Right lobe of liver (tissue), 6 donors: ENCODE data around the gene UBE2B. TPM values are rescaled to one million over a fixed set of nuclear protein-coding genes. Genes with fewer than 3 reads are reported as not detected.
A peak's percentile ranks its signal among the peaks of the same experiment; 100 is the strongest.

Experiments
- ATAC-seq, 4 donors: fragments of 200-7000 bp; cut with Tn5 transposase; one replicate each; pipeline ENCODE4 v1.9.1; 2020; ENCODE audit warnings: mild to moderate bottlenecking in 4 of 4, moderate library complexity in 4 of 4
- DNase-seq, 3 donors: peaks; one replicate each; pipeline ENCODE4 v3.0.0-alpha.2; 2020
- H3K27ac ChIP-seq, 3 donors: fragments of 200-600 bp; one replicate each; pipeline ENCODE4 v1.8.0; 2022
- H3K27me3 ChIP-seq, 2 donors: fragments of 200-600 bp; one replicate each; pipeline ENCODE4 v1.8.0; 2022
- H3K36me3 ChIP-seq, 4 donors: fragments of 200-600 bp; sonication (generic) in 1 of 4; one replicate each; pipeline versions ENCODE4 v1.5.1 to v1.8.0; 2017 to 2022; ENCODE audit warnings: control low read depth in 1 of 4
- H3K4me1 ChIP-seq, 4 donors: fragments of 200-600 bp; sonication (generic) in 1 of 4; one replicate each; pipeline versions ENCODE4 v1.5.1 to v1.8.0; 2017 to 2022; ENCODE audit warnings: control low read depth in 1 of 4
- H3K4me3 ChIP-seq, 3 donors: fragments of 200-600 bp; one replicate each; pipeline ENCODE4 v1.8.0; 2022
- H3K9me3 ChIP-seq, 4 donors: fragments of 200-600 bp; sonication (generic) in 1 of 4; one replicate each; pipeline versions ENCODE4 v1.5.1 to v1.8.0; 2017 to 2022; ENCODE audit warnings: control low read depth in 1 of 4
- CTCF ChIP-seq, 4 donors: fragments of 200-600 bp in 3 of 4; fragments of 450-650 bp in 1 of 4; IDR thresholded peaks; one replicate each; pipeline versions ENCODE4 v1.5.1 to v1.8.0; 2016 to 2022; ENCODE audit warnings: antibody characterized with exemption in 4 of 4, mild to moderate bottlenecking in 2 of 4
- POLR2A ChIP-seq: fragments of 450-650 bp; IDR thresholded peaks from one replicate; pipeline ENCODE4 v1.6.1; 2017; ENCODE audit warnings: antibody characterized with exemption, mild to moderate bottlenecking
- WGBS: methylation state at CpG from one replicate; pipeline ENCODE4 v1.1.6; 2018; ENCODE audit warnings: low coverage, low lambda C conversion rate; ENCODE audit not compliant: insufficient coverage; ENCODE audit errors: missing lambda C conversion rate; 5-methylcytosine and 5-hydroxymethylcytosine counted together
- intact Hi-C, 2 donors: fragments of 100-400 bp; cut with DNase I; formaldehyde crosslinking; loops; one replicate each; pipeline versions ENCODE4 v1.11.2 to v1.14.1; 2022
- total RNA-seq, 6 experiments: library from RNA; depleted of rRNA in 2 of 6; stranded (reverse); fragments of >200 nt in 2 of 6; fragmentation: NEBNext Ultra II Directional in 3 of 6; extraction: Animal tissue kit (Norgen Biotek cat#: 25700) in 3 of 6; gene quantifications; one replicate each; pipeline versions ENCODE4 v1.1.0 to v1.2.4, GENCODE V29; 2016 to 2023
- donor health status: DM: no; HTN: yes; CAD: no.
- donor health status: DM: no; HTN: no; CAD: no.
- donor health status: DM: no; HTN: no; CAD: no.
- donor health status: DM: no; HTN: yes; CAD: no.
- donor health status: DM: no; HTN: yes; CAD: no.

Gene UBE2B
- total RNA-seq, 6 experiments from 2014 or later = 23.4 to 56.2 (median 37.9) TPM

GRCh38 chr5:134427540-134428041, 56.2 kb downstream of the UBE2B start:
- 77% methylated on average over 4 of the region's 9 CpGs for whole genome bisulfite sequencing
- no peak for TF ChIP-seq POLR2A
- intact Hi-C loops = no loop called here
- H3K27ac ChIP-seq = no peak overlapping the region
- no peaks in the 10 kb centered on the region for H3K27me3 ChIP-seq
- no peak for ATAC-seq
- no peak overlapping the region for H3K4me3 ChIP-seq
- H3K4me1 ChIP-seq = no peaks in the 10 kb centered on the region
- no peaks in the 10 kb centered on the region for H3K9me3 ChIP-seq
- no peaks in the 10 kb centered on the region for H3K36me3 ChIP-seq
- no peak for DNase-seq

DNA sequence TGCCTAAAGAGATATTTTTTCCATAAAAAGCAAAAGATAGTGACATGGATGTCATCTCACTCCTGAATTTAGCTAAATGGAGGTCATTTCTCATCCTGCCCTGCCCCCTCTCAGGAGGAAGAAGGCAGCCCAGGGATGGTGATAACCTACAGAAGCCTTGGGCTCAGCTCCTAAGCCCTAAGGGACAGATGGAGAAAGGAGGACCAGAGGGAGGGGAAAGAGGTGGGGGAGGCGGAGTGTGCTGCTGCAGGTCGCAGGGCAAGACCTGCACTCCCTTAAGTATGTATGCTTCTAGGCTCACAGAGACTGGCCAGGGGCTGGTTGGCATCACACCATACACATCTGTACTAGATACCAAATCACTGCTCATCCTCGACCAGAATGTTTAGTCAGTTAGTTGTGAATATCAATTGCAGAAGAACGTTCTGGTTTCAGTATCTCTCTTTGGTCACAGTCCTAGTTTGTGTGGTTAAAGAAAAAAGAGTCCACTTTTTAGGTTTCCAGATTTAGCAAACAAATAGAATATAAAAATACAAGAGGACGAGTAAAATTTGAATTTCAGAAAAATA, 58.7 kb downstream of the UBE2B start:
- intact Hi-C loops = loop anchor here in 1 of 2 donors (5.0 kb wide), 1 partner anchor 37 kb away; no protein-coding TSS in a partner anchor
- no peak overlapping the region for H3K4me3 ChIP-seq
- no peak for TF ChIP-seq POLR2A
- TF ChIP-seq CTCF (IDR thresholded peaks at IDR 0.05) = no peak
- ATAC-seq = no peak
- H3K4me1 ChIP-seq = no peaks in the 10 kb centered on the region
- no peaks in the 10 kb centered on the region for H3K27me3 ChIP-seq
- H3K9me3 ChIP-seq = no peaks in the 10 kb centered on the region
- DNase-seq = no peak
- 75% methylated on average over 5 of the region's 5 CpGs for WGBS
- H3K36me3 ChIP-seq = no peaks in the 10 kb centered on the region
- no peak overlapping the region for H3K27ac ChIP-seq

DNA sequence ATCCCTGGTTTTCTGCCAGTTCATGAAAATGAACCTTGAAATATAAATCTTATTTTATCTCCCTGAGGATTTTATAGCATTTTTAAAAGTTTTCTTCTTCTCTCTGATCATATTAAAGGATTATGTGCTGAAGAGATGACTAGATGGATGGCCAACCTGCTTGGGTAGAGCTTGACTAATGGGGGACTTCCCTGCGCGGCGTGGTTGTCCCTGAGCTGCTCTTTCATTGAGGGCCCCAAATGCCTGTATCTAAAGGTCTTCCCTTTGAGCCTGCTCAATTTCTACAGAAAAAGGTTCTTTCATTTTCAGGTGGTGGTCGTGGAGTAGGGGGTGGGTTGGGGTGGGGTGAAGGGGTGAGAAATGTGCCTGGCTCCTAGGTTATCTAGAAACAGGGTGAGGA, 60.8 kb downstream of the UBE2B start:
- 93% methylated on average over 4 of the region's 4 CpGs for WGBS
- ATAC-seq (no peak), DNase-seq (no peak)
- intact Hi-C loops = loop anchor here in 1 of 2 donors (5.0 kb wide), 1 partner anchor 35 kb away; no protein-coding TSS in a partner anchor
- H3K4me1 ChIP-seq = peaks cover 0 to 11% (median 5%) of the 10 kb centered on the region in 4 donors
- no peaks in the 10 kb centered on the region for H3K27me3 ChIP-seq
- no peak for TF ChIP-seq CTCF (IDR thresholded peaks at IDR 0.05)
- TF ChIP-seq POLR2A = no peak
- H3K36me3 ChIP-seq = no peaks in the 10 kb centered on the region
- peak overlapping the region in 1 of 3 donors; percentile 70 for H3K27ac ChIP-seq
- no peaks in the 10 kb centered on the region for H3K9me3 ChIP-seq
- H3K4me3 ChIP-seq = no peak overlapping the region

- intact Hi-C loops = loop anchor here in 1 of 2 donors (5.0 kb wide), 1 partner anchor 34 kb away; no protein-coding TSS in a partner anchor
- no peaks in the 10 kb centered on the region for H3K36me3 ChIP-seq
- H3K27ac ChIP-seq = peak overlapping the region in 2 of 3 donors; percentile 30 to 70
- 34% methylated on average over 14 of the region's 14 CpGs for WGBS
- H3K9me3 ChIP-seq = no peaks in the 10 kb centered on the region
- peaks cover 0 to 17% (median 7%) of the 10 kb centered on the region in 4 donors for H3K4me1 ChIP-seq
- no peak overlapping the region for H3K4me3 ChIP-seq
- H3K27me3 ChIP-seq = no peaks in the 10 kb centered on the region
- TF ChIP-seq POLR2A (no peak), CTCF (IDR thresholded peaks at IDR 0.05) (no peak)
- DNase-seq (no peak), ATAC-seq (peak; percentile 8 to 60 (median 35))
Observed at GRCh38 chr5:134432677-134433359, 61.4 kb downstream of the UBE2B start.

DNA sequence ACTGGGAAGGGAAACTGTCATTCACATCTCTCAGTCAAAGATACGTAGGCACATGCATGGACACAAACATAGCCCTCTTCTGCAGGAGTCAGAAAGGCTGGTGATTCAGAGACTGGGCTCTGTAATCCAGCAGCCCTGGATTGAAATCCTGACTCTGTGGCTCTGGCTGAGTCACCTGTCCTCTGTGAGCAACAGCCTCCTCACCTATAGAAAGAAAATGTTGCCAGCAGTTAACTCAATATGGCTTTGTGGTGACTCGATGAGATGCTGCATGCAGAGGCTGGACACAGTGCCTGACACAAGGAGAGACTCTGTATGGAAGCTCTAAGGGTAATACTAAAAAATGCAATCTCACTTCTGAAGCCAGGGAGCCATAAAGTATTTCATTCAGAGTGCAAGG, 64.2 kb downstream of the UBE2B start:
- Histone ChIP-seq H3K27ac (no peak overlapping the region), H3K9me3 (no peaks in the 10 kb centered on the region), H3K27me3 (no peaks in the 10 kb centered on the region), H3K4me3 (no peak overlapping the region), H3K4me1 (peaks cover 0 to 35% (median 18%) of the 10 kb centered on the region in 4 donors), H3K36me3 (no peaks in the 10 kb centered on the region)
- TF ChIP-seq POLR2A = no peak
- TF ChIP-seq CTCF (IDR thresholded peaks at IDR 0.05) = no peak
- 93% methylated on average over 2 of the region's 2 CpGs for WGBS
- DNase-seq = no peak
- intact Hi-C loops = no loop called here
- ATAC-seq = no peak
